Stimulated activated CD4-positive, alpha-beta T cell treated with anti-CD3 and anti-CD28 coated beads, Interleukin-1b, Interleukin-23, amount 100 ng/mL, for 4 hours (primary cell): Measurements from ENCODE around the gene ZNF521.

Source experiments
- DNase-seq, 2 donors: peaks; one replicate each; pipeline ENCODE4 v3.0.0-alpha.2; 2020; ENCODE audit warnings: low read depth in 2 of 2

The ZNF521 gene

DNA sequence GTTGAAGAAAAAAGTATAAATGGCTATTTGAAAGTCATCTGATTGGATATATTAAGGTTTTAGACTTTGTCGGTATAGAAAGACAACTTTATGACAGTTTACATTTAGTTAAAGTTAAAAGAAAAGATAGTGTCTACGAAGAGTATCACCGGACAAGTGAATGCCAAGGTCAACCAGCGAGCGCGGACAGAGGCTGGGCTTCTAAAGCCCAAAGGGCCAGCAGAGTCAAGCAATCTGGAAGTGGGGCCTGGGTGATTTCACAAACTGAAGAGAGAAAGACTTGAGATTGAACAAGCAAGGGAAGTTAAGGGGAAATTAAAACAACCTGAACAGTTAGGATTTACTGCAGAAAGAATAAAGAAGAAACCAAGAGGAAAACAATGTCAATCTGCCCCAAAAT is 16.3 kb downstream of the ZNF521 start:
- no peak for DNase-seq

DNA sequence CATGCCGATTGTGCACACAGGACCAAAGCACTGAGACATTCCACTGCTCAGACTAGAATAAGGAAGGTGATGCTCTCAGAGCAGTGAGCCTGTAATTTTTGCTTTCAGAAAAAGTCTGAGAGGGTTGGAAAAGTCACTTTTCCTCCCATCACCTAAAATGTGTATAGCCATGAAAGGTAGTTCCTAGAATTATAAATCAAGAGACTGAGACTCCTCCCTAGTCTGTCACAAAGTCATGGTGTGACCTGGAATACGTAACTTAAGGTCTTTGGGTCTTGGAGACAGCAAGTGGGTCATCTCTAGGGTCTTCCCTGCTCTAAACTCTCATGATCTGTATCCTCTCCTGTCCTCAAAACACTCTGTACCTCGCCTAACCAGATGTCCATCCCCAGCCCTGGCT is 16.9 kb downstream of the ZNF521 start:
- no peak for DNase-seq

DNA sequence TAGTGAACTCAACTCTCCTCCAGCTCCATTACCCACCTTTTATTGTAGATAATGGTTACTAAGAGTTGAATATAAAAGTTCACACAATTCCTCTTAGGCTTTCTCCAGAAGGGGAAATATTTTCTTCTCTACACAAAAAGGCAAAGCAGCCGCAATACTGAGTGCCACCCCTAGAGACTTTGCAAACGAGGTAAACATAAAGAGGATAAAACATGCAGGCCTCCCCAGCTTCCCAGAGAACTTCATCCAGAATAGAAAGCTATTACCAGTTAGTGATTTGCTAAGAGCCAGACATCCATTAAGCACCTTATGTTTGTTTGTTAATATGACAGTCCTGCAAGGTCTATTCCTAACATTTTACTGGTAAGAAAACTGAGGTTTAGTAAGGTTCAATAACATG is 17.4 kb downstream of the ZNF521 start:
- DNase-seq: no peak

DNA sequence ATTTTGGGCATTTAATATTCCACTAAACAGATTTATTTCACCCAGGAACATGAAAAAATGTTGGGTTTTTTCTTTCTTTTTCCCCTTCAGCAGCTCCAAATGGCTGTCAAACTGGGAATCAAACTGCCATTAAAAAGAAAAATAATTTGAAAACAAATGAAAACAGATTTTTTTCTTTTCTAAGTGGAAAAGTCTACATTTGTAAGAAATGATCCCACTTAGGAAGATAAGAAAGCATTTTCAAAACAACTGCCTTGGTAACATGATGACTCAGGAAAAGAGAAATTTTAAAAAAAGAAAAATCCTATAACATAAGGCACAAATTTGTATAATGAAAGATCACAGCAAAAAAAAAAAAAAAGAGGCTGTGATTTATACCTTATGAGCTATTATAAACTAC is 20.0 kb downstream of the ZNF521 start:
- DNase-seq: no peak

DNA sequence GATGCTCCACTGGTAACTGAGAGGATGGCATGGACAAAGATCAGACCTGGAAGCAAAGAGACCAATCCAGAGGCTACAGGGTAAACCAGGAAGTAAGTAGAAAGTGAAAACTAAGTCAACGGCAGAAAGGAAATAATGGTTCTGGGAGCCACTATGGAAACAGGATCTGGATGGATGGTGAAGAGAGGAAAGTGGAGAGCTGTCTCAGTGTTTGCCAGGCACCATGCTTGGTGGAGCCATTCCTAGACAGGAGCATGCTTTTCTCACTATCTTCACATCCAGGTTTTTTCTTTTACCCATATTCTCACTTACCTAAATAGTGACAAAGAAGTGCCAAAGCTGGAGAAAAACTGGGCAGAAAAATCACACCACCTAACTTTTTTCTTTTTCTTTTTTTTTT is 22.2 kb downstream of the ZNF521 start:
- no peak for DNase-seq

DNA sequence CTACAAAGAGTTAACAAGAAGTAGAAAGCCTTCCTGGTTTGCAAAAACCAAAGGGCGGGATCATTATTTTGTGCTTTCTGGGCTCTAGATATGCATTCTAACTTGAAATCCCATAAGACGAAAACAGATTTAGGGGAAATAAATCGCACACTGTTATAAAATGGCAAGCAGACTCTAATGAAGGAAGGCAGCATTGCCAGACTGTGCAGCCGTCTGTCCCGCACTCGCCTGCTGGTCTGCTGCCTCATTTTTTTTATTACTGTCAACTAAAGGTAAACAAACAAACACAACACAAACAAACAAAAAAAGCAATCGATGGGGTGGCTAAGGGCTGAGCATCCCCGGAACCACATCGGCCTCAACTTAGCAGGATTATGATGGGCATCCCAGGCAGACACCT is 24.4 kb downstream of the ZNF521 start:
- no peak for DNase-seq

DNA sequence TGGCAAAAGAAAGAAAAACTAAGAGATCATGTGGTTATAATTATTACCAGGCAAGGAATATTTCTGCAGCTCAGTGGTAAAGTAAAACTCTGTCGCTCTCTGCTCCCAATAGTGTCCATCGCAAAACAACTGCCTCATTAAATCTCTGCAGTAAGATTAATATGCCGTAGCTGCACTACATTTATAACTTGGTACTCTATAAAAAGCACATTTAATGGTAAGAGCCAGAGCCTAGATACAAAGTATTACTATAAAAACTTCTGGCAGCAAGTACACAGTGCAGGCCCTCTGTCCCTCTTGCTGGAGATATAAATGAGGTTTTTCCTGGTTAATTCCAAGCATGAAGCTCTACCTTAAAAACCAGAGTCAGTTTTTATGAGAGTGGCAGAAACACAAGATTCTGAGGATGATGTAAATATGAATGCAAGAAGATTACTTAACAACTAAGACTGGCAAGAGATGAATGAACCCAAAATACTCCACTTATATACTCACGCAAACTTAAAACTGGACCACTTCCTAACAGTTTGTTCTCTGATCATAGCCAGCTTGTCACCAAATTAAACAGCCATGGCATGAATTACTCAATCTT is 25.5 kb downstream of the ZNF521 start:
- no peak for DNase-seq

DNA sequence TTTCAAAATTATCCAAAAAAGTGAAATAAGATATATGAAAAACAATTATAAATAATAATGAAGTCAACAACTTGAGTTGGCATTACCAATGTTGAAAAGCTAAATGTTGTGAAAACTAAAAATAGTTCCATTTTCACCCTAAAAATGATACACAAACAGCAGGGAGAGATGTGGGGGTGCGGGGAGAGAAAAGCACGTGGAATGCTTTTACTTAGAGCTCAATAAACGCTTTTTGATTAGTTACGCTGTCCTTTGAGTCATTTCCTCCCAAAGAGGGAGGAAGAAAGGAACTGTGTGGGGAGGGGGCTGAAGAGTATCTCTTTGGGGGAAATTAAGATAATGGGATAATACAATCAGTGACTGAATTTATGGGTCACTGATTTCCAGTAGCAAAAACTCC is 29.2 kb downstream of the ZNF521 start:
- DNase-seq: no peak

DNA sequence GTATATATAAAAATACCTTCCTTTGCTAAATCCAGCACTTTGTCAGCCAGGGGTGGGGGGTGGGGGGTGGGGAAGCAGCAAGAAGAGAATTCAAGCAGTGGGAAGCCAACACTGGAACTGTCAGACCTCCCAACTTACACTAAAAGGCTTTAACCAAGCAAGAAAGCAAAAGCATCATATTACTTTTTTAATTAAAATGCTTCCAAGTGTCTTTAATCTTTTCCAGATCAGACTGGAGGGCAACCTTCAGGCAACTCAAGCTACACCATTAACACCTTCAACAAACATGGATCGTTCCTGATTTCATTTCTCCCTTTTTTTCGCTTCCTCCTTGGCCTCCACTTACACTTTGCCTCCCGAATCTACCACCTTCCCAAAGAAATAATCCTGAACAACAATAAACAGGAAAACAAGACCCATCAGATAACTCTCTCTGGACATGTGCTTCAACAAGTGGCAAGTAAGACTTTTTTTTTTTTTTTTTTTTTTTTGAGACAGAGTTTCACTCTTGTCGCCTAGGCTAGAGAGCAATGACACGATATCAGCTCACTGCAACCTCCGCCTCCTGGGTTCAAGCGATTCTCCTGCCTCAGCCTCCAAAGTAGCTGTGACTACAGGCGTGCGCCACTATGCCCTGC is 35.5 kb downstream of the ZNF521 start:
- no peak for DNase-seq

DNA sequence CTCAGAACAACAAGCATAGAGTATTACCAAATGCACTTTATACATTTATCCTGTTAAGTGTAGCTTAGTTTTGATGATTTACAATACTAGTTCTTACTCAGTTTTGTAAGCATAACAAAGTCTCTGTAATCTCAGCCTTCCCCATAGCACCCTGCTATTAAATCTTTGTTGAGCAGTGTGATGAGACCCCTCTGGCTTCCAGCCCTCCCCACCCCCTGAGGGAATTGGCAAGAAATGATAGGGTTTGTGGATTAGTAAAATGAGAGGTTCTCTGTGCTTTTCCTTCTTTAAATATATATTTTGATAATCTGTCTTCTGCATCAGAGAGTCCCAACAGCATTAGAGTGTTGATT is 37.2 kb downstream of the ZNF521 start:
- DNase-seq: no peak

DNA sequence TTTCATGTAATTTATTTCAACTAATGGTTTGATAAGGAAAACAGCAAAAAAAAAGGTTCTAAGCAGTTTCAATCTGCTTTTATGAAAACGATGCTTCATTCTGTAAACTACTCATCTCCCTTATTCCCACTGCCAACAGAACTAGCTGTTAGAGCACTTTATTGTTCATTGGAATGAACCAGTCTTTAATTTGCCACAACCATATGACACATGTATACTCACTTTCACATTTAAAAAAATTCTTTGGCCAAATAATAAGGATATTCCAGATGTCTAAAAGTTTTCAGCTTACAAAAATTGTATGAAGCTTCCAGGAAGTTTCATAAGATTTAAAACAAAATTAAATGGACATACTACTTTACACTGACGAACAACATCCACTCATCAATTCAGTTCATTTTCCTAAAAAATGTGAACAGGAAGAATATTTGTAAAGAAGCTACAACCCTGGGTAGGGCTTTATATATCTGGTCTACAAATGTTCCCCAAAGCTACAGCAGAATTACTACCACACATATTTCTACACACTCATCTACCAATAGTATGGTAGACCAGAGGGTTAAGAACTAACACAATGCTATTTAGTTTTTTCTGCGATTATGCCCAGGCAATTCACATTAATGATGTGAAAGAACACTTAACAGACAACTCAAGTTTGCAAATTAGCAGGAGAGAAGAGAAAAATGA is 37.7 kb downstream of the ZNF521 start:
- no peak for DNase-seq

DNA sequence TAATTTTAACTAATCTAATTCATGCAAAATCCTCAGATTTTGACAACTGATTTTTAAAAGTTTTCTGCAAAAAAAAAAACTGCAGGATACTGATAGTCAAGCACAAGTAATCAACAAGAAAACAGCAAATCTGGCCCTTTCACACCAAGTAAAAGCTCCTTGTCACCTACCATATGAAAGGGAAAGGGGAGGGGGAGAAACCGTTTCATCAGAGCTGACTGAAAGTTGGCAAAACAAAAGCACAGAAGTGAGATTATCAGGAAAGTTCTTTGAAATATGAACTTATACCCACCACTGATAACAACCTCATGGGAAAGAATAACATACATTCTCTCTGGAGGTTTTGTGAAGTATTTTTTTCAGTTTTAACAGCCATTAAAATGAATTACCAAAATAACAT is 38.7 kb downstream of the ZNF521 start:
- no peak for DNase-seq

DNA sequence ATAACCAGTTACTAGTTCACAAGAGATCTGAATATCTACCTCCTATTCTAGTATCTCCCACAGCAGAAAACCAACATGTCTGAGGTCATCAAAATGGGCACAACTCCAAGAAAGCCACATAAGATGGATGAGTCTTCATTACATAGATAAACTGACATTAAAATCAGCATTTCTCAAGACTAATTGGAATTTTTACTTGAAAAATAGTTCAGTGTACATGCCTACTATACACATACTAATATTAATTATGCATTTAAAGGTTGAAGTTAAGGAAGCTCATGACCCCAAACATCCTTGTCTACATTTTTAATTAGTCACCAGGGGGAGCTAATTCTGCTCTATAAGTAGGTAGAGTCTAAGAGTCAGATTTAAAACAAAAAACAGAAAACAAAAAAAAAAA is 41.9 kb downstream of the ZNF521 start:
- DNase-seq: no peak

DNA sequence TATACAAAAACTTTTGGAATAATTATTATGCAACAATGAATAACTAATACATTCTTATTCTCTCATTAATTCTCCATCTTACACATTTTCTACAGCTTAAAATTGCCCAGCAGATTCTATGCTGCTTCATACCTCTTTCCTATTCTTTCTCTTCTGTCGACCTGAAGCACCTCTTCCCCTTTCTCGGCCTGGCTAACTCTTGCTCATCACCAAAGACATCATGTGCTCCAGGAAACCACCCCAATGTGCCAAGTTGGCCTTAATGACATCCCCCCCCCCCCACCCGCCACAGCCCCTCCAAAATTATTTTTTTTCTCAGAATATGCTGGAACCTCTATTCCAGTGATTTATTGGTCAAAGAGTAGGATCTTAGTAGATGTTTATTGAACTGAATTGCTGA is 43.6 kb downstream of the ZNF521 start:
- no peak for DNase-seq

DNA sequence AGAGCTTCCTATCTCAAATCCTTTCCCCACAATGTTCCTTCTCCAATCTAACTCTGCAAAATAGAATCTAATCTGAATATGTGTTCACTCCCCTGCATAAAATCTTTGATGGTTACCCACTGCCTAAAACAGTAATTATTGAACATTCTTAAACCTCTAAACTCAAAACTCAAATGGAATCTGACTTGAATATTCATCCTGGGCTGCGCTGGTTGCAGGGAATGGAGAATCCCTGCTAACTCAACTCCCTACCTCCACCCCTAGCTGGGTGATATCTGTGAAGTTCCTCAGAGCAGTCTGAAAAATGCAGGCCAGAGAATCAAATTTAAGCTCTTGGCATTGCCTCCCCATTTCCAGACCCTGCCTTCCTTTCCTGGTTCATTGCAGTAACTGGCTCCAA is 44.8 kb downstream of the ZNF521 start:
- no peak for DNase-seq

DNA sequence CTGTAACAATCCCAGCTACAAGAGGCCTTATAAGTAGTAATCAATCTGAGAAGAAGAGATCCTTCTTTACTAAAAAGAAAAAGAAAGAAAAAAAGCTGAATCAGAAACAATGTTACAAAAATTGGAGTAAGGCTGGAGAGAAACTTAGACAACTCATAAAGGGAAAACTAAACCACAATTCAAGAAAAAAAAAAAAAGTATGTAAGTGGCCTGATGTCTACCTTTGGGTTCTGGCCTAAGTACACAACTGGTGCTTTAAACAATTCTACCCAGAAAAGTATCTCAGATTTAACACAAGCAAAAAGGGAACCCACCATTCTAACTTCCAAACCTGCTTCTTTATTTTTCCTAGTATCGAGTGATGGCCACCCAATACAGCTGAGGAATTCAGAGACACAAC is 45.3 kb downstream of the ZNF521 start:
- DNase-seq: no peak

DNA sequence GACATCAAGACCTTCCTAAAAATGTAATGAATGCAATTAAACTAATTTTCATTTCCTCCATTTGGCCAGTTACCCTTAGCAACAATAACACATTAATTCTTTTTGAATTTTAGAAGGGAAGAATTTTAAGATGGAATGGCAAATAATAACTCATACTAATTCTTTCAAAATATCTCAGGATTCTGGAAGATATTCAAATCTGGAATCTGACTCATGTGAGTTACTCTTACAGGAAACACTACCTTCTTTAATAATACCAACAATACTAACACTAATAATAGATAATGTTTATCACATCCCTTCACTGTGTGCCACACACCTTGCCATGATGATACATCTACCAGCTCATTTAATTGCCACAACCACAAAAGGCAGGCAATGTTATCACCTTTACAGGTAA is 46.4 kb downstream of the ZNF521 start:
- no peak for DNase-seq

DNA sequence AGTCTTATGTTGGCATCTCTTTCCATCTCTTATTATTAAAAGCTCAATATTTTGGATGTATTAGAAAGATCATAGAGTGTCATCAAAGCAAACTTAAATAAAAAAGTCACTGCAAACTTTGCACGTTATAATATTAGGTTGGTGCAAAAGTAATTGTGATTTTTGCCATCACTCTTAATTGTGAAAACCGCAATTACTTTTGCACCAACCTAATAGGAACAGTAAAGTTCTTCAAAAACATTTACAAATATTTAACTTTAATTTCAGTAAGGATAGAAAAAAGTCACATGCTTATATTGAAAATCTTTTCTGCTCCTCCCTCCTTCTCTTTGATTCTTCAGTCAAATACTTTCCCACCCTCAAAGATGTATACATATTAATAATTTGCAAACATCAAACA is 51.5 kb downstream of the ZNF521 start:
- no peak for DNase-seq

DNA sequence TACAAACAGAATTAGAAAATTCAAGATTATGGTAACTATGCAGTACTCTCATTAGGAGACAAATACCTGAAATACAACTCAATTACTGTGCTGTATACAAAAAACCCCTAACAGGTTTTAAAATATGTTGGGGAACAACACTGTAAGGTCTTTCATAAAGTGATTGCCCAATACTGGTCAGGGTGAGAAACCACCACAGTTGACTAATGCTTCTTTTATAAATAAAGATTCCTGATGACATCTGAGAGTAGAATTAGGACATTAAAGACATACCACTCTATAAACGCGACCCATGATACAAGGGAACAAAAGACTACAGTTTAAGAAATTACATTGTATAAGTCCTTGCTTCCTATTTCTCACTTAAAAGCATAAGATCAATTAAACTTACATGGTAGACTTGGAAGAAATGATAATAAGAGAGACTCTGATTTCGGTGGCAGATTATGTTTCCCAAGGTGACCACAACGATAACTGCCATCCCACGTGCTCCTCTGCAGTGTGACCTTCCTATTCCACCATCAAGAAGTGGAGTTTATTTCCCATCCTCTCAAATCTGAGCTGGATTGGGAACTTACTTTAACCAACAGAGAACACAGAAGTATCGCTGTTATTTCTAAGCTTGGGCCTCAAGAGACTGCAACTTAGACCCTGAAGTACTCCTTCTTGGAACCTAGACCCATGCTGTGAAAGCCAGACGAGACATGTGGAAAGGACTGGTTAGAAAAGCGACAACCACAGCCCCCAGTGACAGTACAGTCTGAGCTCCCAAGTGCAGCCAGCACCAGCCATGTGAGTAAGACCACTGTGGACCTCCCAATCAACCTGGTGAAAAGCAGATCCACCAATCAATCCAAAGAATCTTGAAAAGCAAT is 52.3 kb downstream of the ZNF521 start:
- DNase-seq: no peak

DNA sequence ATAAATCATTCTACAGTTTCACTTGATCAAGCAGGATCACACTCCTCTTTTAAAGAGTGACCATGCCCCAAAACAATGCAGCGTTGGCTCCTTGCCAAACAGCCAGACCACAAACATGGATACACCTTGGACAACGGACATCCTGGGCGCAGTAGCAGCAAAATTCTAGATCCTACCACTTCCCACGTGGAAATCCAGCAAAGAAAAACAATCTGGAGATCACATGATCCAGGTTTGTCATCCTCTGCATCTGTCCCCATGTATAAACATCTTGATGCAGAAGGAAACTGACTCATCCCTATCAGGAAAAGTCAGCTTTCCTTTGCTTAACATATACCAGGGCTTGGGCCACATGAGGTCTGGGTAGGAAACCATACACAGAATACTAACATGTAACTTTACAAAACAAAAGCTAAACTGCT is 53.1 kb downstream of the ZNF521 start:
- no peak for DNase-seq

DNA sequence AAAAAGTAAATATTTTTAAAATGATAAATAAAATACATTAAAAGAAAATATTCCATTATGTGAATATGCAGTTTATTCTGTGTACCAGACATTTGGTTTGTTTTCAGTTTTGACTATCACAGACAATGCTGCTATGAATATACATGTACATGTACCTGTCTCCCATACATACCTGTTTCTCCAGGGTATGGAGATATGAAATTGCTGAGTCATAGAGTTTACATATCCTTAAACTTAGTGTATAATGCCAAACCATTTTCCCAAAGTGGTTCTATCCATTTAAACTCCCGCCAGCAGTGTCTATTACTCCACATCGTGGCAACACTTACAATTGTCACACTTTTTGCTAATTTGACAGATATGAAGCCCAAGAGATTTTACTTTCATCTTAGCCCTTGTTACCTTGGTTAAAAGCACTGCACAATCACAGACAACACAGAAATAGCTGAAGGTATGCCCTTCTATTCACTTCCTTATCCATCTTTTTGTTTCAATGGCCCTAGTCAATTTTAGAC is 56.3 kb downstream of the ZNF521 start:
- DNase-seq: no peak

DNA sequence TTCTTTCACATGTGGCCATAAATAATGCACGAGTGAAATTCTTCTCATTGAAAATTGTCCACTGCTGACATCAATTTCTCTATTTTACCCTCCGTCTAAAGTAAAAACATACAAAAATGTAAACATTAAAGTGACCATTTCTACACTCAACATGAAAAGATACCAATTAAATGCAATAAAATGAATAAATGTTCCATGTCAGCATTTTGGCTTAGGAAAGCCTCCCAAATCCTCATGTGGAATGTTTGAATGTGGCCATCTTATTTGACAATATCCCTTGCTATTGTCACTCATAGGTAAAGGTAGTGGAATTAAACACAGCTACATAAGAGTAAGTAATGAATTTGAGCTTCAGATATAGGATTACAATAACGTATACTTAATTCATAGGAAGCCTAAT is 60.8 kb downstream of the ZNF521 start:
- no peak for DNase-seq
